Measurements from ENCODE around the gene UMODL1. TPM values are rescaled to one million over a fixed set of nuclear protein-coding genes. Genes with fewer than 3 reads are reported as not detected.
"Not testable (repeated sequence)": the region's sequence is repeated elsewhere in the genome, so short reads cannot be mapped to it uniquely, and the experiment has no call there.

UMODL1 gene
- total RNA-seq, 1 donor from 2014 or later: 0.10 TPM

- DNase-seq: no peak
These were observed 9.7 kb upstream of the UMODL1 start for GRCh38 chr21:42061195-42061985.

DNA sequence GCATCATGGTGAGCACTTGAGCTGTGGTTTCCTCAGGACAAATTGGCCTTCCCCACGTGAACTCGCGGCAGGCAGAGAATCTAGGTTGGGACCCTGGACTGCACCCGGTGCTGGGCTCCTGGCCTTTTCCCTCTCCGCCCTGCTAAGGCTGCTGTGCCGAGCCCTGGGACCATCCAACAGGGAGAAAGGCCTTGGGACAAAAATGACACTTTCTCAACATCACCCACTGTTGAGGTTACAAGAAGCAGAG, 9.2 kb upstream of the UMODL1 start:
- no peak for DNase-seq

DNA sequence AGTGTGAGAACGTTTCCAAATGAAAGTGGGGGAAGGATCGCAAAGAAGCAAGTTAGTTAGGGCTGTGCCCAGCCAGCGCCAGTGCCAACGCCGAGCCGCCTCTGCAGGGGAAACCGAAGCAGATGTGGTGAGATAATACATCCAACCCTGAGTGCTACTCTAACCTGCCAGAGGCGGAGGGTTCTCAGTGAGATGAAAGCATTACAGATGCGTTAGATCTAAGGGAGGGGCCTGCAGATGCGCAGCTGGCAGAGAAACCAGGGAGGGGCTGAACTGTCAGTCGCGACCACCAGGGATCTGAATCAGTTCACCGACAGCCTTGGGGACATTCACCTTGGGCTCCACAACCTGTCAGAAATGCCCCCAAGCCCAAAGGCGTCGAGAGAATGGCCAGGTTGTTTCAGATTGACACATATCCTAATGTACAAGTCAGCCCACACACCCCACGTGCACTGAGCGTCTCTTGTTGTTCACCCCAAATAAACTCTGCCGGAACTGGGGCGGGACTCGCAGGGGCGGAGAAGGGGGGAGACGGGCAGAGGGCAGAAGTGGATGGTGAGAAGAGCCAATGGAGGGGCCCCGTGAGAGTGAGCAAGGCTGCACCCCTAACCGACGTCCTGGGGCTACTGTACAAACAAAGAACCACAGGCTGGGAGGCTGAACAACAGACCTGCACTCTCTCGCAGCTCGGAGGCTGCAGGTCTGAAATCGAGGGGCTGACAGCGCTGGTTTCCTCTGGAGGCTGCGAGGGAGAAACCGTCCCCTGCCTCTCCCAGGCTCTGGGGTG, 8.7 kb upstream of the UMODL1 start:
- no peak for DNase-seq

DNA sequence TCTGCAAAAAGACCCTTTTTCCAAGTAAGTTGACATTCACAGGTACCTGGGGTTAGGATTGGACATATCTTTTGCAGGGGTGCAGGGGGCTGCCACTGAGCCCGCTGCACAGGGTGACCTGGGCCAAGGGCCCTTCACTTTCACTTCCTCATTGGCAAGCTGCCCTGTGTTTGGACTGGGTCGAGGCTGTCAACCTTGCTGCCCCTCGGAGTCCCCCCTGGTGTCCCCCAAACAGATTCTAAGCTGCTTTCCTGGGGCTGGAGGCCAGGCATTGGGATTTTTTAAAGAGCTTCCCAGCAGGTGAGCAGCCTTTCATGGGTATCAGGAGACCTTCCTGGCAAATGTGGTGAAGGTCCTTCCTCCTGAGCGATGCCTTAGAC, 7.9 kb upstream of the UMODL1 start:
- no peak for DNase-seq

GRCh38 chr21:42063571-42064521, 7.3 kb upstream of the UMODL1 start:
- DNase-seq: no peak

- DNase-seq: no peak
These were observed 4.6 kb upstream of the UMODL1 start for GRCh38 chr21:42066521-42066920.

DNA sequence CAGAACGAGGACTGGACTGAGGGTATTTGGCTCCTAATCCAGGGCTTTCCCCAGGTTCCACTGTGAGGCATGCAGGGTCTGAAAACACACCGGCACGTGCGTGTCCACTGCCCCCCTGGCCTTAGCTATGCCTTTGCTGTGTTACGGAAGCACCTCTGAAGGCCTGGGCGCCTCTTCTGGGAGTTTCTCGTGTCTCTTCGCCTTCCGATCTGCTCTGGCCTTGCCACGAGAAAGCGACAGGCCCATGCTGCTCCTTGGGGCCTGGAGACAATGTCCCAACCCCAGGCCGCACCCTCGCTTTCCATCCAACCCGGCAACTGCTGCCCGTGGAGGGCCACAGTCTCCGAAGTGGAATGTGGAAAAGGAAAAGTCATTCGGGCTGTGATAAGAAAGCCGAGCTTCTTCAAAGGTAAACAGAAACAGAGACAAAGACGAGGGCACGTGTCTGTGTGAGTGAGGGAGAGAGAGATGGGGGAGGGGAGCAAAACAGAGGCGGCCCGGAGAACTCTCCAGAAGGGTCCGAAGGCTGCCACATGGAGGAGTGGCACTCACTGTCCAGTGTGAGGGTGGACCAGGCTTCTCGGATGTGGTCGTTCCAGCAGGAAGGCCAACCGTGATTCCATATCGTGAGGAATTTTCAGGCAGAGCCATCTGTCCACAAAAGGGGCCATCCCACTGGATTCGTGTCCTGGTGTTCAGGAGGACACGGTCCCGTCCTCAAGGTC, 3.4 kb upstream of the UMODL1 start:
- no peak for DNase-seq

DNA sequence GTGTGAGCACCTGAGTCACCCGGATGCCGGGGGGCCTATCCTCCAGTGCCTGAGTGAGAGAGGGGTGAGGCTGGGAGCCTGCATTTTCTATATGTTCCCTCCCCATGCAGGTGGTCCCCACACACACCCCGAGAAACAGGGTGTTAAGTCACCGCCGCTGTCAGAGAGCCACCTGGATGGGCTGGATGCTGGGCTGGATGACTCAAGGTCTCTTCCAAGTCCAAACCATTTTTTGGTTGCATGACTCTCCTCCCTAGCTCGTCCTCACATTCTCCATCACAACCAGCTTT, 2.9 kb upstream of the UMODL1 start:
- DNase-seq: no peak

- no peak for DNase-seq
These were observed 2.5 kb upstream of the UMODL1 start for GRCh38 chr21:42068592-42068991.

- no peak for DNase-seq
These were observed 1.8 kb upstream of the UMODL1 start for GRCh38 chr21:42069327-42069726.

GRCh38 chr21:42069843-42070242, 1.3 kb upstream of the UMODL1 start:
- no peak for DNase-seq

- DNase-seq: no peak
These were observed 2.3 kb downstream of the UMODL1 start for GRCh38 chr21:42073145-42074099.

- no peak for DNase-seq
These were observed 4.8 kb downstream of the UMODL1 start for GRCh38 chr21:42075686-42076471.

GRCh38 chr21:42077685-42078238, 6.6 kb downstream of the UMODL1 start:
- DNase-seq: not testable (repeated sequence)

GRCh38 chr21:42078247-42079007, 7.3 kb downstream of the UMODL1 start:
- DNase-seq: not testable (repeated sequence)

DNA sequence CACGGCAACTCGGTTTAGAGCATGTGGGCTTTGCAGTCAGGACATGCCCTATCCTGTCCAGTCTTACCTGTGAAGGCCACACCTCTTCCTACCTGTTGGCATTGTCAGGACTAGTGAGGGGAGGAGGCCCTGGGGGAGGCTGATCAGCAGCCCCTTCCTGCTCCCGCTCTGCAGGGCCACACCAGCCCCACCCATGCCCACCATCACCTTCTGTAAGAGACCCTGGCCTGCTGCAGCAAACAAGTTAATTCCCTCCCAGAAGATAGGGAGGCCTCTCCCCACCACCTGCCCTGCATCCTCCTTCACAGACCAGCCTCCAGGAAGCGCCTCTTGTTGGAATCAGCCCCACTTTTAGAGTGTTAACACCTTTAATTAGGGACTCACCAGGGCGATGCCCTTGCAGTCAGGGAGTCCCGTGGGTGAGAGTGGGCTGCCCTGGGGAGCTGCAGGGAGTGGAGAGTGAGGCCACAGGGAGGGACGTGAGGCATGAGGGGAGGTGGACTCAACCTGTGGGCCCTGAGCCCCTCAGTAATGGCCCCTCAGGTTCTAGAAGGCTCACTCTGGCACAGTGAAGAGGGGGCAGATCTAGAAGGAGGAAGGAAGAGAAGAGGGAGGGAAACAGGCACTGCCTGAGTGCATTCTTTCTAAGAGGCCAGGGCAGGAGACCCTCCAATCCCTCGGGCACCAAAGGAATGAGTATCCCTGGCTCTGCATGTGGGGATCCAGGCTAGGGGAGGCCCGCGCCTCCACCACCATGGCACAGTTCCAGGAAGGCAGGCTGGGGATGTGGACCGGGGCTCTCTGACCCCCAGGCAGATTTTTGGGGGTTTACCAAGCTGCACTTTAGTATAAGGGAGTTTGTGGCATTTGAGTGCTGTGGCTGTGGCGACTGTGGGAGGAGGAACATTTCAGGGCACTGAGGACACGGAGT, 8.2 kb downstream of the UMODL1 start:
- no peak for DNase-seq

DNA sequence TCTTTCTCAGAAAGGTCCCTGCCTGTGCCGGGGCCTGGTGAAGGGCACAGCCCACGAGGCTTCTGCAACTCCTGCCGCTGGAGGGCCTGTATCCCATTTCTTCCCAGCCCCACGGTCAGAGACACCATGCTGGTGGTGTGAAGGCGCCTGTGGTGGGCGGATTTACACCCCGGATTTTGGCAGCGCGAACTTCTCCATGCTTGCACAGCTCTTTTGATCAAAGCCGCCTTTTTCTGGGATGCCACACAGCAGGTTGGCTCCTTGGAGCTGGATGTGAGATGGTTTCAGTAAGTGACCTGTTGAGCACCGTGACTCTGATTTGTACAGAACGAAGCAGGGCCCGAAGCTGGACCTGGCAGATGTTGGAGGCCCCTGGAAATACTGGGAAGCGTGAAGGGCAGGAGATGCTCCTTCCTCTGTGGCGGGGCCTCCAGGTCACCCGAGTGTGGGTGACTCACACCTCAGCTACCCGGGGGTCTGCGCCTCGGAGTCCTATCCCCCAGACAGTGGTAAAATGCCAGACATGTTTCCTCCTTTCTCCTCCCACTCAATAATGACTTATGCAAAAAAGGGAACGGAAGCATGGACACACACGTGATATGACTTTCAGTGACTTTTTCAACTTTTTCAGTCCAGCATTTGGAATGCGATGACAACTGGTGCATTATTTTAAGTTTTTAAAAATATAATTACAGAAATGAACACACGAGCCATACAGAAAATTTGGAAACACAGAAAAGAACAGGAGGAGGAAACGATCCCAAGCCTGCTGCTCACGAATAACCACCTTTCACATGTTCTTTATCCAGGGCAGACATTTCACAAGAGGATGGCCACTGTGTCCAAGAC, 9.0 kb downstream of the UMODL1 start:
- no peak for DNase-seq

Measured in tongue (tissue), 2 donors.